Superior temporal gyrus (tissue), 1 donor: Measurements from ENCODE around the gene TMEM273.
A peak's percentile ranks its signal among the peaks of the same experiment; 100 is the strongest.

Source experiments
- DNase-seq: peaks from one replicate; pipeline ENCODE4 v3.0.0-alpha.2; 2016; ENCODE audit errors: extremely low spot score

Gene TMEM273

GRCh38 chr10:49140304-49141177 is 47.6 kb downstream of the TMEM273 start:
- DNase-seq, result no peak

GRCh38 chr10:49139846-49140195 is 48.4 kb downstream of the TMEM273 start:
- DNase-seq, result no peak

GRCh38 chr10:49139028-49139845 is 49.0 kb downstream of the TMEM273 start:
- DNase-seq, result no peak

- DNase-seq, result no peak
Measured at GRCh38 chr10:49138361-49138891, 49.8 kb downstream of the TMEM273 start.

DNA sequence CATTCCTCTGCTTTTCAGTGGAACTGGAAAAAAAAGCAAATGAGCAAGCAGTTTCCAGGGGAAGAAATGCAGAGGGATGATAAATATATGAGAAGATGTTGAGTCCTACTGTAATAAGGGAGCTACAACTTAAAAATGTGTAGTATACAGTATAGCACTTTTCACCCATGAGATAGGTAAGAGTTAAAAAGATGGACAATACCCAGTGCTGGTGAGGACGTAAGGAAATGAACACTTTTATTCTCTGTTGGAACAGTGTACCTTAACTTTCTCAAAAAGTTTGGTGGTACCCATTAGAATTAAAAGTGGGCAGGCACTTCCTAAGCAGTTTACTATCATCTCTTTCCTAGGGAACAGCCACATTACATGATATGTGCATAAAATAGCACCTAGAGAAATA is 51.7 kb downstream of the TMEM273 start:
- DNase-seq, result no peak

- no peak for DNase-seq
Measured at GRCh38 chr10:49135575-49136313, 52.4 kb downstream of the TMEM273 start.

- no peak for DNase-seq
Measured at GRCh38 chr10:49134327-49134726, 53.9 kb downstream of the TMEM273 start.

- no peak for DNase-seq
Measured at GRCh38 chr10:49133706-49134248, 54.4 kb downstream of the TMEM273 start, which contains the start of gene FAM170B. Gene FAM170B (minus strand): TSS chr10:49134021. CDS start chr10:49133918, 103 bp downstream.

- DNase-seq, result no peak
Measured at GRCh38 chr10:49132362-49132737, 55.8 kb downstream of the TMEM273 start.

DNA sequence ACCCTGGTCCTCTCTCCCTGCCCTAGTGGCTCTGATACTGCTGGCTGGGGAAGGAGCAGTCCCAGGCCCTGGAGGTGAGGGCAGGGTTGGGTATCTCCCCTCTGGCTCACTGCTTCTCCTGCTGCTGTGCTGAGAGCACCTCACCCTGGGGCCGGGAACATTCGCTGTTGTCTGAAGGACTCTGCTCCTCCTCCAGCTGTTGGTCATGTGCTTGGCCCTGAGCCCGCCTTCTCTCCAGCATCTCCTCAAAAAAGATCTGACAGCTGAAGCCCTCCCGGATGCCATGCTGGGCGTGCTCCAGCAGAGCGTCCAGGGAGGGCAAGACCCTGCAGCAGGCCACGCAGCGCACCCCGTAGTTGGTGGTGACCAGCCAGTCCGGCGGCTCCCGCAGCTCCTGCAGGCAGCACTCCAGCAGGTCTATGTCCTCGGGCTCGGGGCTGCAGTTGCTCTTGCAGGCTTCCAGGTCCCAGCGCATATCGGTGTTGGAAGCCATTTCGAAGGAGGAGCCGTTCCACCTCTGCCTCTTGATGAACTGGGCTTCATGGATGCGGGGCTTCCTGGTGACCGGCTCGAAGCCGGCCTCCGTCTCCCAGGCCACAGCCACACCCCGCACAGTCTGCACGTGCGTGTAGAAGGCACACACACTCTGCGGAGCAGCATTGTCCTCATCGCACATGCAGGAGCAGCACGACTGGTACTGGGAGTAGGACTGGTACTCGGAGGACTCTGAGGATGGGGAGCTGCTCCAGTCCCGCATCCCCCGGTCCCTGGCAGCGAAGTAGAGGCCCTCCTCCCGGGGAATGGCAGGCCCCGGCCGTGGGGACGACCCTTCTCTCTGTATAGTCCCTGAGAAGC is 56.5 kb downstream of the TMEM273 start:
- no peak for DNase-seq

DNA sequence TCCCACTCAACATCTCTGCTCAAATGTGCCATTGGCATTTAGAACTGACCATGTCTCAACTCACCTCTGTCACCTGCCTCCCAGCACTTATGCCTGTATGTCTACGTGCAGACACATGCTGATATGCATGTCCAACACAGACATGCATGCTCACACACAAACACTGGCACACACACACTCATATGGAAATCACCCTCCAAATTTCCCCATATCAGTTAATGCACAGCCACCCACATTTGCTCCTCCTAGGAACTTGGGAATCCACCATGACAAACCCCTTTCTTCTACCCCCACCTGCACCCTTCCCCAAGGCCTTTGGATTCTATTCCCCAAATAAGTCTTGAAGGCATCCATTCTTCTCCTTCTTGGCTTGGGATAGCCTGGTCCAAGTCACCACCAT is 58.8 kb downstream of the TMEM273 start:
- DNase-seq, result no peak

GRCh38 chr10:49128854-49129253 is 59.3 kb downstream of the TMEM273 start:
- no peak for DNase-seq

- no peak for DNase-seq
Measured at GRCh38 chr10:49123981-49124950, 63.9 kb downstream of the TMEM273 start.

DNA sequence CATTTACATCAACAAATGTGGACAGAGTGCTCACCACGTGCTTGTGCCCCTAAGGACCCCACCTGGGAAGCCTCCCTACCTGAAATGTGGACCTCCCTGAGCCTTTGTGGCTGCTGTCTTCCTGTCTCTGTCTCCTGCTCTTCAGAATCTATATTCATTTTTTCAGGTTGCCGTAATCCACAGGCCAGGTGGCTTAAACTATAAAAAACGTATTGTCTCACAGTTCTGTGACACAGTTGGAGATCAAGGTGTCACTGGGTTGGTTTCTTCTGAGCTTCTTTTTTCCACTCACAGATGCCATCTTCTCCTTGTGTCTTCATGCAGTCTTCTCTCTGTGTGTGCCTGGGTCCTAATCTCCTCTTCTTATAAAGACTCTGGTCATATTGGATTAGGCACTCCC is 67.3 kb downstream of the TMEM273 start:
- DNase-seq, result no peak

GRCh38 chr10:49119746-49120145 is 68.4 kb downstream of the TMEM273 start:
- DNase-seq, result peak; percentile 21

- no peak for DNase-seq
Measured at GRCh38 chr10:49118430-49119074, 69.6 kb downstream of the TMEM273 start.

GRCh38 chr10:49117376-49118070 is 70.7 kb downstream of the TMEM273 start:
- DNase-seq, result peak; percentile 39
